Adrenal gland (tissue), 5 donors: ENCODE results near the gene APOO.

Experiments used
- POLR2A ChIP-seq, 2 donors: fragments of 450-650 bp; IDR thresholded peaks; one replicate each; pipeline ENCODE4 v1.6.1; 2017; ENCODE audit warnings: antibody characterized with exemption in 2 of 2, mild to moderate bottlenecking in 2 of 2, moderate library complexity in 1 of 2
- TF ChIP-seq, protein P1 (sequence below), 6 experiments: fragments of 450-650 bp in 4 of 6; fragments of 200-600 bp in 2 of 6; sonication (generic) in 1 of 6; IDR thresholded peaks; 1 replicate in 5 of 6; 2 replicates in 1 of 6; pipeline versions ENCODE4 v1.5.1 to v1.8.0; 2016 to 2021; ENCODE audit warnings: antibody characterized with exemption in 6 of 6, mild to moderate bottlenecking in 2 of 6, moderate library complexity in 1 of 6
- donor health status: DM: no; HTN: no; CAD: no.

DNA sequence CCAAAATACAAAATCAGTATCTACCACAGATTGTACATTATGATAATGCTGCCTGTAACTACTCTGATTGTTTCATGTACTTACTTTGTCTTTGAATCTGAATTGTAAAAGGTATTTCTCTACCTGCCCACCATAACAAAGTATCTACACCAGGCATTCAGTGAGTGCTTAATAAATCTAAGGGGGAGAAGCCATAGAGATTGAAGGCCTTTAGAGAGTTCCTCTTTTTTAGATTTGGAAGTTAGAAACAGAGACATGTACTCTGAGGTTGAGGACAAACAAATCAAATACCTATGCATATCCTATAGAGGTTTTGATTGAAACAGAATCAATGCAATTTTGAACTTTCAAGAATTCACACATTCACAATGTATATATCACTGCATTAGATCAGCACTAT lies 82.1 kb downstream of the APOO start:
- TF ChIP-seq, protein P1, sequence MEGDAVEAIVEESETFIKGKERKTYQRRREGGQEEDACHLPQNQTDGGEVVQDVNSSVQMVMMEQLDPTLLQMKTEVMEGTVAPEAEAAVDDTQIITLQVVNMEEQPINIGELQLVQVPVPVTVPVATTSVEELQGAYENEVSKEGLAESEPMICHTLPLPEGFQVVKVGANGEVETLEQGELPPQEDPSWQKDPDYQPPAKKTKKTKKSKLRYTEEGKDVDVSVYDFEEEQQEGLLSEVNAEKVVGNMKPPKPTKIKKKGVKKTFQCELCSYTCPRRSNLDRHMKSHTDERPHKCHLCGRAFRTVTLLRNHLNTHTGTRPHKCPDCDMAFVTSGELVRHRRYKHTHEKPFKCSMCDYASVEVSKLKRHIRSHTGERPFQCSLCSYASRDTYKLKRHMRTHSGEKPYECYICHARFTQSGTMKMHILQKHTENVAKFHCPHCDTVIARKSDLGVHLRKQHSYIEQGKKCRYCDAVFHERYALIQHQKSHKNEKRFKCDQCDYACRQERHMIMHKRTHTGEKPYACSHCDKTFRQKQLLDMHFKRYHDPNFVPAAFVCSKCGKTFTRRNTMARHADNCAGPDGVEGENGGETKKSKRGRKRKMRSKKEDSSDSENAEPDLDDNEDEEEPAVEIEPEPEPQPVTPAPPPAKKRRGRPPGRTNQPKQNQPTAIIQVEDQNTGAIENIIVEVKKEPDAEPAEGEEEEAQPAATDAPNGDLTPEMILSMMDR (IDR thresholded peaks at IDR 0.05), result no peak
- TF ChIP-seq POLR2A (IDR thresholded peaks at IDR 0.05), result no peak
